Measurements from ENCODE around the gene RAB6C.
"Not testable (repeated sequence)": the region's sequence is repeated elsewhere in the genome, so short reads cannot be mapped to it uniquely, and the experiment has no call there.

Gene RAB6C

DNA sequence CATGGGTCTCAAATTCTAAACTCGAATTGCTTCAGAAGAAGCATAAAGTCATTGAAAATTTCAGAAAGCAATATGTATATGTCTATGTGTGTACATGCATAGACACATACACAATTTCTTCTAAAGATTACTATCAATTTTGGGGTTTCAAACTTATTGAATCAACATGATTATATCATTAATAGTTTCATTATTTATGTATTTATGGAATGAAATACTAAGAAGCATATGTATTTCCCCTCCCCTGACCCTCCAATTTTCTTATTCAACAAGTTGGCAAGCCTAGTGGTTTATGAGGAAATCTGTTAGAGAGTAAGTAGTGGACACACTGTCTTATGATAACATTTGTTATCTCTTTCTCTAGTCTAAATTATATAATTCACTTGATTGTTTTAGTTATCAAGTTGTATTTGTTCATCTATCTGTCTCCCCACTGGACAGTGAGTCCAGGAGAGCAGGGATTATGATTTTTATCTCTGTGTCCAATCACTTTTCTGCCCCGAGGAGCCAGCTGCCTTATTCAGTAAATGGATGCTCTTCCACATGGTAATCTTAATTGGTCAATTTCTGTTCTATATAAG is 17.3 kb downstream of the RAB6C start:
- not testable (repeated sequence) for DNase-seq

DNA sequence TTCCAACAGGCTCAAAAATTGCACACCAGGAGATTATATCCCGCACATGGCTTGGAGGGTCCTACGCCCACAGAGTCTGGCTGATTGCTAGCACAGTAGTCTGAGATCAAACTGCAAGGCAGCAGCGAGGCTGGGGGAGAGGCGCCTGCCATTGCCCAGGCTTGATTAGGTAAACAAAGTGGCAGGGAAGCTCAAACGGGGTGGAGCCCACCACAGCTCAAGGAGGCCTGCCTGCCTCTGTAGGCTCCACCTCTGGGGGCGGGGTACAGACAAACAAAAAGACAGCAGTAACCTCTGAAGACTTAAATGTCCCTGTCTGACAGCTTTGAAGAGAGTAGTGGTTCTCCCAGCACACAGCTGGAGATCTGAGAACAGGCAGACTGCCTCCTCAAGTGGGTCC is 19.3 kb downstream of the RAB6C start:
- not testable (repeated sequence) for DNase-seq

DNA sequence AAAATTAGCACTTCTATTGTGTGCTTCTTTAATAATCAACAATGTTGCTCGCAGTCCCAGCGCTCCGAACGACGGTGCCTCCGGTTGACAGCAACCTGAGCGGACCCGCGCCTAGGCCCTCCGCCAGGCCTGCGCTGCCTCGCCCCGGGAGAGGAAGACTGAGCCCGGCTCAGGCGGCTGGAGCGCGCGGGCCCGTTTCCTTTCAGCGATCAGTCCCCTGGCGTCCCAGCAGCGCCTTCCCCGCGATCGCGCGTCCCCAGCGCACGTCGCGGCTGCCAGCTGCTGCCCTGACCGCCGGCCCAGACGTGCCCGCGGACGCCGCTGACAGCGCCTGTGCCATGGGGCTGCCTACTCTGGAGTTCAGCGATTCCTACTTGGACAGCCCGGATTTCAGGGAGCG is 26.4 kb downstream of the RAB6C start:
- DNase-seq, result not testable (repeated sequence)

DNA sequence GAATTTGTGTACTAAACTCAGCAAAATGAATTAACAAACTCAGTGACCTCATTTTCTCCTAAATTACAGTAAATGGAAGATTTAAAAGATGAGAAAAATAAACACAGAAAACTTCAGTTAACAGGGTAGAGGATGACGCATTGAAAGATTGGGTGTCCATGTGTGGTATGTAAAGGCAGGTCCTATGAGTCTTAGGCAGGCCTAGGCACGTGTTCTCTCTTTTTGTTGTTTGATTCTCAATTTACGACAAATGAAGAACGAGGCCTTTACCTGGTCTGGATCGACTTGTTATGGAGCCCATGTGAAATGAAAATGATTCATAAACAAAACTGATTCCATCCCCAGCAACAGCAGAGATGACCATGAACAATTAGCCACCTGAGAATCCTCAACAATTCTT is 37.2 kb downstream of the RAB6C start:
- DNase-seq, result not testable (repeated sequence)

DNA sequence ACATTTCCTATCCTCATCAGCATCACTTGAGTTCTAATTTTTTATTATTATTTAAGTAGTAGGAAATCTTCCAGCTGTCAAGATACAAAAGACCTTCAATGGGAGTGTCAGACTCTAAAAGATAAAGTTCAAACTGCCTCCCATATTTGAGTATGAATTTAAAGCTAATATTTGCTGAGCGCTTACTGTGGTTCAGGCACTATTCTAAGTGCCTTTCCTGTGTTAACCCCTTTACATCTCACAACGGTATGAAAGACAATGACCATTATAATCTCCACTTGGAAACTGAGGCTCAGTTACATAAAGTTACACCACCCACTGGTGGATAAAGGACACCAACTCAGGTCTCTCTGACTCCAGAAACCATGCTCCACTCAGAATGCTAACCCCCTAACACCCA is 39.9 kb downstream of the RAB6C start:
- no peak for DNase-seq

DNA sequence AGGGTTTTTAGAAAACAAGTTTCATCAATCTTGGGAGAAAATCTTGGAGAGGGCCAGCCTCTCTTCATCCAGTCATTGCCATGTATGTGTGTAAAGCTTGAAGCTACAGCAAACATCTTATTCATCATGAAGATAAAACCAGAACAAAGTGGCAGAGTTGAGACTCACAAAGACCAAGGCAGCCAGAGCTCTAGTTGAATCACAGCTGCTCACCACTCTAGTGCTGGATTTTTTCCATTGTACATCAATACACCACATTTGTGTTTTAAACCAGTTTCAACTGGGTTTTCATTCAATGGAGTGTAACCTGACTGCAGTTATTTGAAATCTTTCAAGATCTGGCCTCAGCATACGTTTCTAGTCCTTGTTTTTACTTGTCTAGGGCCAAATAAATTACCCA is 40.6 kb downstream of the RAB6C start:
- DNase-seq, result not testable (repeated sequence)

DNA sequence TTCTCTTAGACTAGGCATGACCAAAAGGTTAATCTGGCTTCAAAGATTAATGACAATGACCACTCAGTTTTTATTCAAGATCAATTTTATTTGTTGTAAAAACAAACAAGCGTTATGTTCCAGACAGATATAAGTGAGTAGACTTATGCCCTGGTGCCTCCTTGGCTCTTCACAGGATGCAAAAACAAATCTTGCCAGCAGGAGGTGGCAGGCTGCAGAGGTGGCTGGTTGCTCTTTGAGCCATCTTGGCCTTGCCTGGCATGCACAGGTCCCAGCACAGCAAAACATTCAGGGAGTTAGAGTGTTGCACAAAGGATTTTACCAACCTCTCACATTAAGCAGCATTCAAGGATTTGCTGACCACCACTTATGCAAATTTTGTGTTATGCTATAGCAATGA is 46.5 kb downstream of the RAB6C start:
- DNase-seq, result not testable (repeated sequence)
